Neuronal stem cell (in vitro differentiated cells): ENCODE measurements around the gene CRIP3.

ENCODE experiments used
- DNase-seq: peaks from one replicate; pipeline ENCODE4 v3.0.0-alpha.2; 2013; ENCODE audit warnings: low spot score
- H2AFZ ChIP-seq: one replicate; pipeline ENCODE4 v1.6.1; 2013; ENCODE audit warnings: mild to moderate bottlenecking, low read length, inconsistent platforms
- H2AK5ac ChIP-seq: 2 replicates; pipeline ENCODE4 v1.6.1; 2013; ENCODE audit warnings: low read depth, mild to moderate bottlenecking, inconsistent platforms, low read length, moderate library complexity, mixed read lengths
- H2BK120ac ChIP-seq: 2 replicates; pipeline ENCODE4 v1.6.1; 2013; ENCODE audit warnings: low read depth, mild to moderate bottlenecking, inconsistent platforms, low read length, moderate library complexity, mixed read lengths
- H2BK12ac ChIP-seq: one replicate; pipeline ENCODE4 v1.6.1; 2013; ENCODE audit warnings: low read length, inconsistent platforms
- H2BK15ac ChIP-seq: 2 replicates; pipeline ENCODE4 v1.6.1; 2013; ENCODE audit warnings: mild to moderate bottlenecking, low read length, inconsistent platforms, mixed read lengths
- H2BK5ac ChIP-seq: one replicate; pipeline ENCODE4 v1.6.1; 2013; ENCODE audit warnings: inconsistent platforms, mild to moderate bottlenecking, low read length, moderate library complexity
- H3K14ac ChIP-seq: one replicate; pipeline ENCODE4 v1.6.1; 2013; ENCODE audit warnings: low read length, inconsistent platforms
- H3K18ac ChIP-seq: 2 replicates; pipeline ENCODE4 v1.6.1; 2013; ENCODE audit warnings: low read length, inconsistent platforms
- H3K23ac ChIP-seq: 2 replicates; pipeline ENCODE4 v1.6.1; 2013; ENCODE audit warnings: low read depth, mild to moderate bottlenecking, mixed read lengths, low read length, inconsistent platforms; ENCODE audit not compliant: poor library complexity
- H3K27ac ChIP-seq: replicated peaks from 3 replicates; pipeline ENCODE4 v1.5.1; 2013; ENCODE audit warnings: low read length, inconsistent platforms
- H3K27me3 ChIP-seq, 3 experiments: 2 replicates each; pipeline ENCODE4 v1.6.1; 2013; ENCODE audit warnings: low read length in 3 of 3, mild to moderate bottlenecking in 2 of 3, inconsistent platforms in 1 of 3, low read depth in 1 of 3, mixed read lengths in 1 of 3, moderate library complexity in 1 of 3; ENCODE audit not compliant: control insufficient read depth in 3 of 3, insufficient read depth in 3 of 3
- H3K36me3 ChIP-seq, 2 donors: replicated peaks in 1 of 2; 2 replicates each; pipeline ENCODE4 v1.6.1; 2013; ENCODE audit warnings: low read length in 2 of 2; ENCODE audit not compliant: control insufficient read depth in 2 of 2, insufficient read depth in 2 of 2
- H3K4ac ChIP-seq: 2 replicates; pipeline ENCODE4 v1.6.1; 2013; ENCODE audit warnings: inconsistent platforms, mild to moderate bottlenecking, low read length, moderate library complexity
- H3K4me1 ChIP-seq, 2 donors: 1 replicate in 1 of 2; 2 replicates in 1 of 2; pipeline ENCODE4 v1.6.1; 2013; ENCODE audit warnings: low read length in 2 of 2, low read depth in 1 of 2; ENCODE audit not compliant: control insufficient read depth in 2 of 2, insufficient read depth in 1 of 2
- H3K4me2 ChIP-seq: one replicate; pipeline ENCODE4 v1.6.1; 2013; ENCODE audit warnings: mild to moderate bottlenecking, low read length, inconsistent platforms; ENCODE audit not compliant: insufficient read depth, poor library complexity, severe bottlenecking
- H3K4me3 ChIP-seq, 2 donors: 2 replicates each; pipeline ENCODE4 v1.5.1; 2013; ENCODE audit warnings: low read length in 2 of 2, mild to moderate bottlenecking in 2 of 2, inconsistent platforms in 1 of 2, moderate library complexity in 1 of 2
- H3K79me1 ChIP-seq: one replicate; pipeline ENCODE4 v1.6.1; 2013; ENCODE audit warnings: low read depth, mild to moderate bottlenecking, inconsistent platforms, low read length, moderate library complexity
- H3K9ac ChIP-seq: one replicate; pipeline ENCODE4 v1.6.1; 2013; ENCODE audit warnings: mild to moderate bottlenecking, low read depth, low read length, inconsistent platforms; ENCODE audit not compliant: poor library complexity
- H3K9me3 ChIP-seq, 2 donors: replicated peaks in 1 of 2; 2 replicates each; pipeline versions ENCODE3 to v1.6.1; 2013; ENCODE audit warnings: low read length in 2 of 2, mild to moderate bottlenecking in 2 of 2, inconsistent platforms in 1 of 2, low read depth in 1 of 2, mixed read lengths in 1 of 2, moderate library complexity in 1 of 2; ENCODE audit not compliant: control insufficient read depth in 2 of 2, insufficient read depth in 1 of 2
- H4K8ac ChIP-seq: one replicate; pipeline ENCODE4 v1.6.1; 2013; ENCODE audit warnings: low read depth, mild to moderate bottlenecking, inconsistent platforms, low read length, moderate library complexity
- H4K91ac ChIP-seq: one replicate; pipeline ENCODE4 v1.6.1; 2013; ENCODE audit warnings: low read length, low read depth, mild to moderate bottlenecking, inconsistent platforms; ENCODE audit not compliant: poor library complexity
- WGBS, 2 donors: extraction: QIAGEN DNeasy Blood & Tissue Kit; methylation state at CpG; one replicate each; pipeline ENCODE4 v1.1.7; 2013; ENCODE audit warnings: missing lambda C conversion rate in 2 of 2, mixed read lengths in 1 of 2; ENCODE audit not compliant: insufficient read length in 2 of 2, insufficient replicate concordance in 1 of 2; ENCODE audit errors: extremely low coverage in 2 of 2; 5-methylcytosine and 5-hydroxymethylcytosine counted together

Gene CRIP3

GRCh38 chr6:43318011-43318410 is 9.4 kb upstream of the CRIP3 start:
- H3K9me3 ChIP-seq: no peaks in the 10 kb centered on the region
- H3K4ac ChIP-seq: no peak overlapping the region
- H2BK12ac ChIP-seq: no peak overlapping the region
- no peak overlapping the region for H3K27ac ChIP-seq
- no peak overlapping the region for H2AFZ ChIP-seq
- no peak for DNase-seq
- H3K27me3 ChIP-seq: no peaks in the 10 kb centered on the region
- H3K4me1 ChIP-seq: peaks cover 0 to 2% of the 10 kb centered on the region in 2 donors
- H2AK5ac ChIP-seq: no peak overlapping the region
- no peak overlapping the region for H3K23ac ChIP-seq
- no peak overlapping the region for H2BK5ac ChIP-seq
- H3K18ac ChIP-seq: no peak overlapping the region
- H3K36me3 ChIP-seq: no peaks in the 10 kb centered on the region
- H3K4me2 ChIP-seq: no peak overlapping the region
- H2BK120ac ChIP-seq: no peak overlapping the region
- H3K4me3 ChIP-seq: no peak overlapping the region
- H4K91ac ChIP-seq: no peak overlapping the region
- no peak overlapping the region for H3K9ac ChIP-seq
- H3K14ac ChIP-seq: no peak overlapping the region
- WGBS, 2 donors: no CpG with 5 or more reads among the region's 2 CpGs
- no peak overlapping the region for H2BK15ac ChIP-seq
- H3K79me1 ChIP-seq: no peaks in the 10 kb centered on the region
- H4K8ac ChIP-seq: no peak overlapping the region

DNA sequence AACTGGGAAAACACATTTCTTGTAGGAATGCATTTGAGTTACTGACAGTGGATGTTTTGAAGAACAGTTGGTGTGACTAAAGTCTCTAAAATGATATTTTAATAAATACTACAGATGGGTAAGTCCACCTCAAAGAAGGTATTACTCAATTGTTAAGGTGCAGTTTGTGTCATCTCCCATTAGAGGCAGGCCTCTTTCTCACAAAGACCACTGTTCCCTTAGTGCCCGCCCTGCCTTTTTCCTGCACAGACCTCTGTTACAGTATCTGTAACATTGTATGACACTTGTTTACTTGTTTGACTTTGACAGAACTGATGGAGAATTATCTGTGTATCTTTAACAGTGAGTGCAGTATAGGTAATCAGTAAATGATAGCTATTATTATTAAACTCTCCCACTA is 5.2 kb upstream of the CRIP3 start:
- Histone ChIP-seq H3K14ac (no peak overlapping the region), H3K27ac (no peak overlapping the region), H3K23ac (no peak overlapping the region), H2BK15ac (no peak overlapping the region), H4K91ac (no peak overlapping the region), H3K9ac (no peak overlapping the region), H2BK12ac (no peak overlapping the region), H3K18ac (no peak overlapping the region), H3K4me3 (no peak overlapping the region), H3K36me3 (no peaks in the 10 kb centered on the region), H2AK5ac (no peak overlapping the region), H3K4me1 (peaks cover 0 to 5% of the 10 kb centered on the region in 2 donors), H2BK120ac (no peak overlapping the region), H3K4me2 (no peak overlapping the region), H3K27me3 (peaks cover 0 to 13% (median 2%) of the 10 kb centered on the region in 3 experiments), H3K4ac (no peak overlapping the region), H2BK5ac (no peak overlapping the region), H3K9me3 (no peaks in the 10 kb centered on the region), H3K79me1 (no peaks in the 10 kb centered on the region), H2AFZ (no peak overlapping the region), H4K8ac (no peak overlapping the region)
- WGBS, 2 donors: no CpG with 5 or more reads among the region's 1 CpG
- no peak for DNase-seq

- Histone ChIP-seq H3K79me1 (peaks cover 2% of the 10 kb centered on the region), H2AFZ (no peak overlapping the region), H2BK5ac (no peak overlapping the region), H3K9ac (no peak overlapping the region), H2BK120ac (no peak overlapping the region), H3K36me3 (no peaks in the 10 kb centered on the region), H2AK5ac (no peak overlapping the region), H2BK15ac (no peak overlapping the region), H4K91ac (no peak overlapping the region), H3K18ac (no peak overlapping the region), H3K23ac (no peak overlapping the region), H3K14ac (no peak overlapping the region), H3K4ac (no peak overlapping the region), H3K4me1 (peaks cover 0 to 17% of the 10 kb centered on the region in 2 donors), H2BK12ac (no peak overlapping the region), H3K9me3 (no peaks in the 10 kb centered on the region), H3K4me2 (no peak overlapping the region), H3K4me3 (no peak overlapping the region), H4K8ac (no peak overlapping the region), H3K27me3 (peaks cover 0 to 31% (median 4%) of the 10 kb centered on the region in 3 experiments), H3K27ac (no peak overlapping the region)
- WGBS, 2 donors: no CpG with 5 or more reads among the region's 3 CpGs
- DNase-seq: no peak
Measured at GRCh38 chr6:43311666-43312065, 3.0 kb upstream of the CRIP3 start.

DNA sequence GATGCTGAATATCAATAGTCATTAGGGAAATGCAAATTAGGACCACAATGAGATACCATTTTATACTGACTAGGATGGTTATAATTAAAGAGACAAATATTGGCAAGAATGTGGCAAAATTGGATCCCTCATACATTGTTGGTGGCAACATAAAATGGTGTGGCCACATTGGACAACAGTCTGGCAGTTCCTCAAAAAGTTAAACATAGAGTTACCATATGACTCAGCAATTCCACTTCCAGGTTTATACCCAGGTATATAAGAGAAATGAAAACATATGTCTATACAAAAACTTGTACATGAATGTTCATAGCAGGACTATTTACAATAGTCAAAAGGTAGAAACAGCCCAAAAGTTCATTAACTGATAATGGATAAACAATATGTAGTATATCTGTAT is 2.0 kb upstream of the CRIP3 start:
- Histone ChIP-seq H2BK12ac (no peak overlapping the region), H4K8ac (no peak overlapping the region), H3K4ac (no peak overlapping the region), H2BK120ac (no peak overlapping the region), H2BK5ac (no peak overlapping the region), H3K14ac (no peak overlapping the region), H3K23ac (no peak overlapping the region), H3K27ac (no peak overlapping the region), H2AK5ac (no peak overlapping the region), H2BK15ac (no peak overlapping the region), H2AFZ (no peak overlapping the region), H3K9ac (no peak overlapping the region), H3K4me2 (no peak overlapping the region), H3K27me3 (peaks cover 0 to 40% (median 4%) of the 10 kb centered on the region in 3 experiments), H3K36me3 (no peaks in the 10 kb centered on the region), H3K4me1 (peaks cover 0 to 17% of the 10 kb centered on the region in 2 donors), H3K9me3 (no peaks in the 10 kb centered on the region), H3K4me3 (no peak overlapping the region), H3K18ac (no peak overlapping the region), H3K79me1 (peaks cover 2% of the 10 kb centered on the region), H4K91ac (no peak overlapping the region)
- DNase-seq: no peak
